ENCODE results near the gene ADI1.
"Not testable (repeated sequence)": the region's sequence is repeated elsewhere in the genome, so short reads cannot be mapped to it uniquely, and the experiment has no call there.

ADI1 gene

DNA sequence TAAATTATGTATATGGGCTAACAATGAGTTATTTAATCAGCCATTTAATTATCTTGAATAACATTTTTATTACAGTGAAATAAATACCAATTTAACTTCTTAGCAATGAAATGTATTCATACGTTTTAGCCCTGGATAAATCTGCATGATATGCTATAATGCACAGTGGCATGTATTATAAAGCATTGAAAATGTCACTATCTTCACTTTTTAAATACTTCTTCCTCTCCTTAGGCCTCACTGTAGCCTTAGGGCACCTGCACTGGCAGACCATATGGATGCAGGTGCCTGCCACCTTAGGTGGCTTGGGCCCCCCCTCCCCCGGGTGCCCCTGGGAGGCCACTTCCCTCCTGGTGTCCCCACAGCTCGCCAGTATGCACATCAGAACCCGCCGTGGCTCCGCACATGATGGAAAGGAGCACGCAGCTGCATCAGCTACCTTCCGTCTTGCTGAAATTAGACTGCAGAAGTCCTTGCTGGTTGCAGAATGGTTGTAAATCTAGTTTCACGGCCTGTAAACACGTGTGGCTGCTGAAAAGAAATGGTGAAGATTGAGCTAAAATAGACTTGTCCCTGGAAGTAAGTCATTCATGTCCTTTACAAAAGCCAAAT is 56.7 kb downstream of the ADI1 start:
- no peak for DNase-seq (ENCODE audit: low read depth)

GRCh38 chr2:3461801-3462492 is 57.4 kb downstream of the ADI1 start:
- no peak for DNase-seq (ENCODE audit: low read depth)

- DNase-seq (ENCODE audit: low read depth): no peak
Measured at GRCh38 chr2:3460831-3461800, 58.2 kb downstream of the ADI1 start.

GRCh38 chr2:3460156-3460555 is 59.2 kb downstream of the ADI1 start:
- no peak for DNase-seq (ENCODE audit: low read depth)

GRCh38 chr2:3459185-3460015 is 59.9 kb downstream of the ADI1 start:
- no peak for DNase-seq (ENCODE audit: low read depth)

- no peak for DNase-seq (ENCODE audit: low read depth)
Measured at GRCh38 chr2:3458396-3459184, 60.7 kb downstream of the ADI1 start.

- DNase-seq (ENCODE audit: low read depth): no peak
Measured at GRCh38 chr2:3457524-3458395, 61.6 kb downstream of the ADI1 start.

GRCh38 chr2:3456125-3456524 is 63.2 kb downstream of the ADI1 start:
- DNase-seq (ENCODE audit: low read depth): no peak

DNA sequence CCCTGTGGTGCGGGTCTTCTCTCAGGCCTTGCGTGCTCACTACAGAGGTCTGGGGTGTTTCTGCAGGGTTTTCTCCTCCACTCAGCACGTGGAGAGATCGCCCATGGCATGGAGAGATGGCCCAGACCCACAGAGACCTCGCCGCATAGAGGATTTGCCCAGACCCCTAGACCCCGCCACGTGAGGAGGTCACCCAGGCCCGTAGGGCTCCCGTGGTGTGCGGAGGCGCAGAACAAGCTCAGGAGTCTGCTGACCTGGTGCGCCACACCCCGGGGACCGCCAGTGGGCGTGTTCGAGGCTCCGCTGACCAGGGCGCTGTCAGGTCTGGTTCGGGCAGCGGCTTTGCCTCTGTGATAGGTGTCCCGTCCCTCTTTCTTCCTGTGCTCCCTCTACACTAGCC is 64.5 kb downstream of the ADI1 start:
- no peak for DNase-seq (ENCODE audit: low read depth)

- DNase-seq (ENCODE audit: low read depth): not testable (repeated sequence)
Measured at GRCh38 chr2:3454005-3454404, 65.3 kb downstream of the ADI1 start.

- no peak for DNase-seq (ENCODE audit: low read depth)
Measured at GRCh38 chr2:3453190-3453999, 65.9 kb downstream of the ADI1 start.

DNA sequence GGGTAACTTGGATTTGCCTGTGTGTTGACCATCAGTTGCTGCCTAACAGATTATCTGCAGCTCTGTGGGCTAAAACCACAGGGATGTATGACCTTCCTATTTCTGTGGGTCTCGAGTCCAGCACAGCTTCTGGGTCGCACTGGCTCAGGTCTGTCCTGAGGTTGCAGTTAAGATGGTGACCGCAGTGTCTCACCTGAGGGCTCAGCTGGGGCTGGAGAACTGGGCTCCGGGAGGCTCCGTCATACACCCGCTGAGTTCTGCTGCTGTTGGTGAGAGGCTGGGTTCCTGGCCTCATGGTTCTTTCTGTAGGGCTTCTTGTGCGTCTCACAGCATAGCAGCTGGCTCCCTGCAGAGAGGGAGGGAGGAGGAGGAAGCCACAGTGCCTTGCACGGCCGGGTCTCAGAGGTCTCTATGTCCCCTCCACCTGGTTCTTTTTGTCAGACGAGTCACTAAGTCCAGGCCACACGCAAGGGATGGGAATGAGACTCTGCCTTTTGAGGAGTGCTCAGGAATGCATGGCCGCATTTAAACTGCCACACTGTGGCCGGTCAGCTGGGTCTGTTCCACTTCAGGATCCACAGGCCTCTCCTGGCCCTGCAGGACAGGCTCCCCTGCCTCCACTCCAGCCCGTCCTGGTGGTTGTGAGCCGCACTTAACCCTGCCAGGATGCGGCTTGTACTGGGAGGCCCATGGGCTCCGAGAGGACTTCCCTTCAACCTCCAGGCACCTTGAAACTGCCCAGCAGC is 67.2 kb downstream of the ADI1 start:
- DNase-seq (ENCODE audit: low read depth): no peak

- no peak for DNase-seq (ENCODE audit: low read depth)
Measured at GRCh38 chr2:3451169-3451568, 68.2 kb downstream of the ADI1 start.

DNA sequence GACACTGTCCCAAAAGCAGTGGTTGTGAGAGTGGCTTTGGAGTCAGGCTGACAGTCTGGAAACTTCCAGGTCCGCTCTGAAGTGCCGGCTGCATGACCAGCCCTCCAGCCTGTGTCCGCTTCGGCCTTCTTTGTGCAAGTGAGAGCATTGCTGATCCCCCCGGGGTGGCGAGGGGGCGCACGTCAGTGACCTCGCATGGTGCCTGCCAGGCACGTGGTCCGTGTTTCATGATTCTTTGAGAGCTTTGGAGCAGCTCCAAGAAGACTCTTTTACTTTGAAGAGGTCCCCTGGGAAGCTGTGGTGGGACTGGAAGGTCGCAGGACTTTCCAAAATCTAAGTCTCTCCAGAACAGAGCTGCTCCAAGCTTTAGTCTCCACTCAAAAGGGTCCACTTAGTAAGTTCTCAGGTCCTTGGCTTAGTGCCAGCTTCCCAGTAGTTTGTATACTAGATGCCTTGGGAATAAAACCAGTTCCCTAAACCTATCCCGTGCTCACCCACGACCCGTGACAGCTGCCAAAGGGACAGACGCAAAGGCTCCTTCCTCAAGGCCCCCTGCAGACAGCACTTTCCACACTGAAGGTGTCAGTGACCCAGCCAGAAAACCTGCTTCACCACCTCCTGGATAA is 68.8 kb downstream of the ADI1 start:
- DNase-seq (ENCODE audit: low read depth): no peak

- no peak for DNase-seq (ENCODE audit: low read depth)
Measured at GRCh38 chr2:3449936-3450335, 69.4 kb downstream of the ADI1 start.

- DNase-seq (ENCODE audit: low read depth): no peak
Measured at GRCh38 chr2:3449086-3449485, 70.2 kb downstream of the ADI1 start.

DNA sequence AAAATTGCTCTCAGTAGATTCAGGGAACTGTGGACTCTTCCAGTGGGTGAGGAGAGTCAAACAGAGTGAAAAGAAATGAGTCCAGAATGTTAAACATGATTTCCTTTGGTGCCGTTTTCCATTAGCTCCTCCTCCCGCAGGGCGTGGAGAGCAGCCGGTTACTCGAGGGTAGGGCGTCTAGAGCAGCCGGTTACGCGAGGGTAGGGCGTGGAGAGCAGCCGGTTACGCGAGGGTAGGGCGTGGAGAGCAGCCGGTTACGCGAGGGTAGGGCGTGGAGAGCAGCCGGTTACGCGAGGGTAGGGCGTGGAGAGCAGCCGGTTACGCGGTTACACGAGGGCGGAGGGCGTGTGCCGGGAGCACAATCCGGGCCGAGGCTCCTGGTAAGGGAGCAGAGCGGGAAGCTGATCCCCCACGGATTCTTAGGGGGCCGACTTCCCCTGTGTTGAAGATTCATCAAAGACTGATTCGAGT is 70.9 kb downstream of the ADI1 start:
- DNase-seq (ENCODE audit: low read depth): not testable (repeated sequence)

GRCh38 chr2:3447789-3448317 is 71.5 kb downstream of the ADI1 start:
- DNase-seq (ENCODE audit: low read depth): no peak

Data from HS-27A (cell line).